Mammary epithelial cell (primary cell): Measurements from ENCODE around the gene KIF14.

Experiments
- CTCF ChIP-seq, 2 donors: IDR thresholded peaks in 1 of 2; conservative IDR thresholded peaks in 1 of 2; 2 replicates each; pipeline ENCODE4 v1.5.1; 2011 to 2012; ENCODE audit warnings: inconsistent platforms in 2 of 2, low read length in 2 of 2, mild to moderate bottlenecking in 2 of 2, control low read depth in 1 of 2, low read depth in 1 of 2; ENCODE audit not compliant: insufficient read depth in 1 of 2; ENCODE audit errors: extremely low read depth in 1 of 2
- EZH2 ChIP-seq: IDR thresholded peaks from 2 replicates; pipeline ENCODE4 v1.6.1; 2012; ENCODE audit warnings: low read length, inconsistent platforms, borderline replicate concordance

- no peak for TF ChIP-seq CTCF (conservative IDR thresholded peaks at IDR 0.05 in 1 of 2, IDR thresholded peaks at IDR 0.05 in 1 of 2; ENCODE audit: extremely low read depth in 1 of 2, insufficient read depth in 1 of 2, low read depth in 1 of 2, low read length in 2 of 2)
- no peak for TF ChIP-seq EZH2
Measured at GRCh38 chr1:200652378-200652777, 31.8 kb upstream of the KIF14 start.
